ENCODE data around the gene ADAM15. TPM values are rescaled to one million over a fixed set of nuclear protein-coding genes. Genes with fewer than 3 reads are reported as not detected.

Gene ADAM15
- total RNA-seq, 2 donors from 2014 or later: 101 to 228 TPM

GRCh38 chr1:155048449-155049334, 2.4 kb upstream of the ADAM15 start:
- Histone ChIP-seq H3K9ac (ENCODE audit: low read depth in 2 of 2, low read length in 2 of 2) (peak overlapping the region in 1 of 2 donors; percentile 3), H3K36me3 (no peaks in the 10 kb centered on the region), H3K27ac (no peak overlapping the region), H3K9me3 (no peaks in the 10 kb centered on the region), H3K27me3 (no peaks in the 10 kb centered on the region), H3K4me3 (no peak overlapping the region), H3K4me1 (peaks cover 18% of the 10 kb centered on the region)
- intact Hi-C loops (cut with DNase I): no loop called here
- no peak for DNase-seq
- TF ChIP-seq CTCF (IDR thresholded peaks at IDR 0.05): no peak

- TF ChIP-seq CTCF (IDR thresholded peaks at IDR 0.05): no peak
- intact Hi-C loops (cut with DNase I): no loop called here
- no peaks in the 10 kb centered on the region for H3K36me3 ChIP-seq
- DNase-seq: no peak
- peak overlapping the region; percentile 91 for H3K4me3 ChIP-seq
- no peaks in the 10 kb centered on the region for H3K9me3 ChIP-seq
- H3K4me1 ChIP-seq: peaks cover 15% of the 10 kb centered on the region
- H3K27ac ChIP-seq: peak overlapping the region; percentile 99
- H3K27me3 ChIP-seq: no peaks in the 10 kb centered on the region
- peak overlapping the region; percentile 76 to 92 for H3K9ac ChIP-seq (ENCODE audit: low read depth in 2 of 2, low read length in 2 of 2)
Observed at GRCh38 chr1:155049651-155050559, 1.2 kb upstream of the ADAM15 start.

GRCh38 chr1:155051342-155051776, 243 bp downstream of the ADAM15 start:
- peak overlapping the region; percentile 96 to 98 for H3K9ac ChIP-seq (ENCODE audit: low read depth in 2 of 2, low read length in 2 of 2)
- peak overlapping the region; percentile 99 for H3K27ac ChIP-seq
- no peak for DNase-seq
- peak overlapping the region; percentile 91 for H3K4me3 ChIP-seq
- intact Hi-C loops (cut with DNase I): no loop called here
- peaks cover 12% of the 10 kb centered on the region for H3K4me1 ChIP-seq
- peaks cover 8% of the 10 kb centered on the region for H3K36me3 ChIP-seq
- H3K27me3 ChIP-seq: no peaks in the 10 kb centered on the region
- no peaks in the 10 kb centered on the region for H3K9me3 ChIP-seq
- no peak for TF ChIP-seq CTCF (IDR thresholded peaks at IDR 0.05)

GRCh38 chr1:155051777-155052398, 772 bp downstream of the ADAM15 start:
- Histone ChIP-seq H3K36me3 (peaks cover 8% of the 10 kb centered on the region), H3K9me3 (no peaks in the 10 kb centered on the region), H3K4me1 (peaks cover 12% of the 10 kb centered on the region), H3K9ac (ENCODE audit: low read depth in 2 of 2, low read length in 2 of 2) (peak overlapping the region; percentile 96 to 98), H3K27me3 (no peaks in the 10 kb centered on the region), H3K4me3 (peak overlapping the region; percentile 91), H3K27ac (peak overlapping the region; percentile 99)
- peak; percentile 77 for DNase-seq
- TF ChIP-seq CTCF (IDR thresholded peaks at IDR 0.05): no peak
- intact Hi-C loops (cut with DNase I): no loop called here
